ENCODE results near the gene METTL21C.

GRCh38 chr13:102703726-102704035 is 8.8 kb upstream of the METTL21C start:
- TF ChIP-seq CTCF (IDR thresholded peaks at IDR 0.05; ENCODE audit: insufficient read depth, low read length, poor library complexity, severe bottlenecking) (no peak), EZH2phosphoT487 (conservative IDR thresholded peaks at IDR 0.05; ENCODE audit: low read length) (no peak)

All from SU-DHL-6 (cell line).